IPS-NIHi7 (cell line): Measurements from ENCODE around the gene CFAP69.
"Not testable (repeated sequence)": the region's sequence is repeated elsewhere in the genome, so short reads cannot be mapped to it uniquely, and the experiment has no call there.

Experiments
- DNase-seq: peaks from one replicate; pipeline ENCODE4 v3.0.0; 2012; ENCODE audit warnings: mixed read lengths; ENCODE audit errors: extremely low spot score

Gene CFAP69

GRCh38 chr7:90270431-90271178 is 25.6 kb downstream of the CFAP69 start:
- no peak for DNase-seq

- no peak for DNase-seq
Observed at GRCh38 chr7:90271753-90272152, 26.8 kb downstream of the CFAP69 start.

GRCh38 chr7:90272242-90272641 is 27.3 kb downstream of the CFAP69 start:
- no peak for DNase-seq

- DNase-seq = no peak
Observed at GRCh38 chr7:90274161-90274560, 29.2 kb downstream of the CFAP69 start.

- DNase-seq = no peak
Observed at GRCh38 chr7:90276033-90276728, 31.2 kb downstream of the CFAP69 start.

- no peak for DNase-seq
Observed at GRCh38 chr7:90288154-90288553, 43.2 kb downstream of the CFAP69 start.

- DNase-seq = no peak
Observed at GRCh38 chr7:90290244-90291113, 45.5 kb downstream of the CFAP69 start.

- DNase-seq = peak; percentile 62
Observed at GRCh38 chr7:90298145-90299038, 53.4 kb downstream of the CFAP69 start.

GRCh38 chr7:90303241-90303640 is 58.3 kb downstream of the CFAP69 start:
- no peak for DNase-seq

- DNase-seq = no peak
Observed at GRCh38 chr7:90309872-90310271, 64.9 kb downstream of the CFAP69 start.

- DNase-seq = no peak
Observed at GRCh38 chr7:90311175-90311574, 66.2 kb downstream of the CFAP69 start.

GRCh38 chr7:90312745-90313144 is 67.8 kb downstream of the CFAP69 start:
- DNase-seq = peak; percentile 12

GRCh38 chr7:90313907-90314306 is 68.9 kb downstream of the CFAP69 start:
- DNase-seq = no peak

GRCh38 chr7:90320014-90320413 is 75.0 kb downstream of the CFAP69 start:
- no peak for DNase-seq

- DNase-seq = no peak
Observed at GRCh38 chr7:90320418-90320800, 75.4 kb downstream of the CFAP69 start.

GRCh38 chr7:90320801-90321494 is 76.0 kb downstream of the CFAP69 start, which contains the start of gene FAM237B:
FAM237B (minus strand) TSS chr7:90321304; CDS start chr7:90319748, 1,556 bp downstream.
- peak; percentile 58 for DNase-seq

- no peak for DNase-seq
Observed at GRCh38 chr7:90322837-90323236, 77.9 kb downstream of the CFAP69 start.

- DNase-seq = no peak
Observed at GRCh38 chr7:90326500-90326899, 81.5 kb downstream of the CFAP69 start.

- no peak for DNase-seq
Observed at GRCh38 chr7:90334193-90334843, 89.3 kb downstream of the CFAP69 start.

- DNase-seq = not testable (repeated sequence)
Observed at GRCh38 chr7:90334926-90335325, 90.0 kb downstream of the CFAP69 start.
